HG02970 (cell line): ENCODE measurements around the gene IL6.
"Not testable (repeated sequence)": the region's sequence is repeated elsewhere in the genome, so short reads cannot be mapped to it uniquely, and the experiment has no call there.

Experiments used
- ATAC-seq: cut with Tn5 transposase; IDR thresholded peaks from one replicate; pipeline ENCODE4 v1.9.1; 2021; ENCODE audit warnings: mild to moderate bottlenecking, moderate library complexity, moderate number of reproducible peaks; ENCODE audit not compliant: unreplicated experiment, low FRiP score

IL6 gene

GRCh38 chr7:22726907-22727713 is at the start of gene IL6:
IL6 (plus strand) TSS chr7:22727200; CDS start chr7:22727263, 63 bp downstream.
- ATAC-seq = no peak

GRCh38 chr7:22677263-22677662 is 49.7 kb upstream of the IL6 start:
- not testable (repeated sequence) for ATAC-seq

- ATAC-seq = no peak
Observed at GRCh38 chr7:22677680-22678079, 49.3 kb upstream of the IL6 start.

GRCh38 chr7:22680482-22680911 is 46.5 kb upstream of the IL6 start:
- no peak for ATAC-seq

GRCh38 chr7:22681312-22681711 is 45.7 kb upstream of the IL6 start:
- ATAC-seq = no peak

- no peak for ATAC-seq
Observed at GRCh38 chr7:22681852-22682657, 44.9 kb upstream of the IL6 start.

GRCh38 chr7:22683379-22683778 is 43.6 kb upstream of the IL6 start:
- no peak for ATAC-seq

- ATAC-seq = no peak
Observed at GRCh38 chr7:22686620-22687019, 40.4 kb upstream of the IL6 start.

- no peak for ATAC-seq
Observed at GRCh38 chr7:22688084-22688483, 38.9 kb upstream of the IL6 start.

- not testable (repeated sequence) for ATAC-seq
Observed at GRCh38 chr7:22688934-22689333, 38.1 kb upstream of the IL6 start.

- no peak for ATAC-seq
Observed at GRCh38 chr7:22694597-22695207, 32.3 kb upstream of the IL6 start.

GRCh38 chr7:22695476-22696132 is 31.4 kb upstream of the IL6 start:
- no peak for ATAC-seq

GRCh38 chr7:22696541-22697228 is 30.3 kb upstream of the IL6 start:
- no peak for ATAC-seq

- no peak for ATAC-seq
Observed at GRCh38 chr7:22697322-22697859, 29.6 kb upstream of the IL6 start.

GRCh38 chr7:22697876-22698606 is 29.0 kb upstream of the IL6 start:
- peak; percentile 62 for ATAC-seq

GRCh38 chr7:22698767-22699166 is 28.2 kb upstream of the IL6 start:
- ATAC-seq = no peak

GRCh38 chr7:22700559-22701002 is 26.4 kb upstream of the IL6 start:
- ATAC-seq = no peak

- ATAC-seq = no peak
Observed at GRCh38 chr7:22702516-22702915, 24.5 kb upstream of the IL6 start.
